Pons (tissue), 1 donor: ENCODE results near the gene CNIH2.
"Not testable (repeated sequence)": the region's sequence is repeated elsewhere in the genome, so short reads cannot be mapped to it uniquely, and the experiment has no call there.

Source experiments
- DNase-seq: peaks from one replicate; pipeline ENCODE4 v3.0.0-alpha.2; 2016; ENCODE audit warnings: low spot score

CNIH2 gene

GRCh38 chr11:66314561-66315497 lies 36.9 kb downstream of the CNIH2 start:
- no peak for DNase-seq

- no peak for DNase-seq
Measured at GRCh38 chr11:66315498-66315885, 37.5 kb downstream of the CNIH2 start.

DNA sequence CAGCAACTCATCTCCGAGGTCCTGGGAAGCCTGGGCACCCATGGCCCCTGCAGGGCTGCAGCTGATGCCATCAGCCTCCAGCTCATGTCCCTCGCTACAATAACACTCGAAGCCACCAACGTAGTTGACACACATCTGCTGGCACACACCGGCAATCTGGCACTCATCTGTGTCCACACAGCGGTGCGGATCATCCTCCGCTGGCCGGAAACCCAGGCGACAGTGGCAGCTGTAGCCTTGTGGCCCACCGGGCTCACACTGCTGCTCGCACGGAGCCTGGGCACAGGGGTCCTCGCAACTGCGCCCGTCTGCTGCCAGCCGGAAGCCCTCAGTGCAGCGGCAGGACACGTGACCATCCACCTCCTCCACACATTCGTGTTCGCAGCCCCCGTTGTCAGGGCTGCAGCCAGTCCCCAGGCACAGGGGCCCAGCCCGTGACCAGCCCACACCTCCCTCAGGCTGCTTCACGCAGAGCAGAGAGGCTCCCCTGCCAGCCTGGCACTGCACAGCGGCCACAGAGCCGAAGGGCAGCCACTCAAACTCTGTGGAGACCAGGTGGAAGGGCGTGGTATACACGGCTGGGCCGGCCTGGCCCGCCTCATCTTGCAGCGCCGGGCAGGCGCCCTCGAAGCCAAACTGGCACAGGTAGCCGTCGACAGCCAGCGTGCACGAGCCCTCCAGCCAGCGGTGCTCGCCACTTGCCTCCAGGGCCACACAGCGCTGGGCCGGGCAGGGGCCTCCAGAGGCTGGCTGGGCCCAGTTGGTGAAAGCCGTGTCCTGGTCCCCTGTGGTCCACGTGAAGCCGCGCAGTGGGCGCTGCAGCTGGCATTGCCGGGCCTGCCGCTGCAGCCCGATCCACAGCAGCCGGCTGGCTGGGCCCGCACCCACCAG lies 38.2 kb downstream of the CNIH2 start:
- DNase-seq = no peak

DNA sequence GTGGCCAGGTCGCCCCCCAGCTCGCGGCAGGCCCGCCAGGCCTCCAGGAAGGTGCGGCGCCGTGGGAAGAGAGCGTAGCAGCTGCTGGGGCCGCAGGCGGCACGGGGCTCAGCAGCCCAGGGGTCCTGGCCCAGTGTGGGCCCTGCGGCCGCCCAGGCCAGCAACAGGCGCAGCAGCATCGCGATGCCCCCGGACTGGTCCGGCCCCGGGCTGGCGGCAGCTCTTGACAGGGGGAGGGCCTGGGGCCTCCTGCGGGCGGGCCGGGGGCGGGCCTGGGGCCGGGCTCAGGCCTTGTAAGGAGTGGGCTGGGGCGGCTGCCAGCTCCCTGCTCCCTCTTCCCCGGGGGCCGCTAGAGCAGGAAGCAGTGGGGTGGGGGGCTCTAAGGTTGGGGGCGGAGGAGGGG lies 38.9 kb downstream of the CNIH2 start, which contains the start of gene CD248:
Gene CD248 (minus strand): TSS at position 196 of the 403 bp plus-strand sequence. CDS start 17 bp downstream, at position 179.
- no peak for DNase-seq

GRCh38 chr11:66317322-66317722 lies 39.3 kb downstream of the CNIH2 start:
- no peak for DNase-seq

GRCh38 chr11:66317723-66318599 lies 40.0 kb downstream of the CNIH2 start:
- DNase-seq = no peak

DNA sequence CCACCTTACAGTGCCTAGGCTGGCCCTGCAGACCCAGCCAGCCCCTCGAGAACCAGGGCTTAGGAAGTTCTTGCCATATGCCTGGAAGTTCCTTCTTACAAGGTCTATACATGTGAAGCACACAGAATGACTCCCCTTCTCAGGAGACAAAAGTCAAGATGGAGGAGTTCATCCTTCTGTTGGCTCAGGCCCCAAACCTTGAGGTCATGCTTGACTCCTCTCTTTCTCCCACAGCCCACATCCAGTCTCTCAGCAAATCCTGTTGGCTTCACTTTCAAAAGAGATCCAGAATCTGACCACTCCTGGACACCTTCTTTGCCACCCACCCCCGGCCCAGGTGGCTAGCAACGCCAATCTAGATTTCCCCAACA lies 40.6 kb downstream of the CNIH2 start:
- DNase-seq = no peak

DNA sequence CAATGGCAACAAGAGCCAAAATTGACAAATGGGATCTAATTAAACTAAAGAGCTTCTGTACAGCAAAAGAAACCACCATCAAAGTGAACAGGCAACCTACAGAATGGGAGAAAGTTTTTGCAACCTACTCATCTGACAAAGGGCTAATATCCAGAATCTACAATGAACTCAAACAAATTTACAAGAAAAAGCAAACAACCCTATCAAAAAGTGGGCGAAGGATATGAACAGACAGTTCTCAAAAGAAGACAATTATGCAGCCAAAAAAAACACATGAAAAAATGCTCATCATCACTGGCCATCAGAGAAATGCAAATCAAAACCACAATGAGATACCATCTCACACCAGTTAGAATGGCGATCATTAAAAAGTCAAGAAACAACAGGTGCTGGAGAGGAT lies 42.3 kb downstream of the CNIH2 start:
- DNase-seq = not testable (repeated sequence)

DNA sequence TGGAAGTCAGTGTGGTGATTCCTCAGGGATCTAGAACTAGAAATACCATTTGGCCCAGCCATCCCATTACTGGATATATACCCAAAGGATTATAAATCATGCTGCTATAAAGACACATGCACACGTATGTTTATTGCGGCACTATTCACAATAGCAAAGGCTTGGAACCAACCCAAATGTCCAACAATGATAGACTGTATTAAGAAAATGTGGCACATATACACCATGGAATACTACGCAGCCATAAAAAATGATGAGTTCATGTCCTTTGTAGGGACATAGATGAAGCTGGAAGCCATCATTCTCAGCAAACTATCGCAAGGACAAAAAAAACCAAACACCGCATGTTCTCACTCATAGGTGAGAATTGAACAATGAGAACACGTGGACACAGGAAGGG lies 42.8 kb downstream of the CNIH2 start:
- not testable (repeated sequence) for DNase-seq

- no peak for DNase-seq
Measured at GRCh38 chr11:66321606-66322005, 43.6 kb downstream of the CNIH2 start.

DNA sequence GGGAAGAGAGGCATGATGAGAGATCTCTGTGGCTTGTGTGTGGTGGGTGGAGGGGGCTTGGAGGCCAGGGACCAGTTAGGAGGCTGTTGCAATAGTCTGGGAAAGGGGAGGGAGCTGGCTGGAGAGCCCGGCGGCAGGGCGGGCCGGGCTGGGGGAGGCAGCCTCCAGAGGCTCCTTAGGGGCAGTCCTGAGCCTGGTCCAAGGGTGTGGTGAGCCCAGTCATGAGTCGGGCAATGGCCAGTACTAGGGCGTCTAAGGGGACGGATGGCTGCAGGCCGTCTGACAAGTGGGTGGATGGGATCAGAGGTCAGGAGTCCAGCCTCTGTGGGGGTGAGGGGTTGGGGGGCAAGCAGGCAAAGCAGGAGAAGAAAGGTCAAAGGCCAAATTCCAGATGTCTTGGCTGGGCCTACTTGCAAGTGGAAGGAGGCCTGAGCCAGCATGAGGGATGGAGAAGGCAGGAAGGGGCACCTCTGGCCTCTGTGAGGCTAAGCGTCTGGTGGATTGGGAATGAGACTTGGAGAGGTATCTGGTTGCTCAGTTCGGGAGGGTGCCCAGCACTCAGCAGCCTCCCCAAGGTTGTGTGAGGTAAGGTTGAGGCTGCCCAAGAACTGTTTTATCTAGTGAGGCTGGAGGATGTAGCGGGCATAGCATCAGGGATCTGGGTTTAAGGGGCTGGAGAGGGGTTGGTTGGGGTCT lies 44.9 kb downstream of the CNIH2 start:
- no peak for DNase-seq

DNA sequence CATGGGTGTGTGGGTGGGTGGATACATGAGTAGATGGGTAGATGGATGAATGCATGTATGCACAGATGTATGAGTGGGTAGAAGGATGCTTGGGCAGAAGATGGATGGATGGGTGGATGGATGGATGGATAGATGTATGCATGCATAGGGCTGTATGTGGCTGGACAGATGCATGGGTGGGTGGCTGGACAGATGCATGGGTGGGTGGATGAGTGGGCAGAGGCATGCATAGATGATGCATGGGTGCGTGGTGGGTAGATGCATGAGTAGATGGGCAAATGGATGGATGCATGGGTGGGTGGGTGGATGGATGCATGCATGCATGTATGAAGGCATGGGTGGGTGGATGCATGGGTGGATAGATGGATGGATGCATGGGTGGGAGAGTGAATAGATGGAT lies 45.7 kb downstream of the CNIH2 start:
- DNase-seq = no peak

- no peak for DNase-seq
Measured at GRCh38 chr11:66324664-66325063, 46.7 kb downstream of the CNIH2 start.

GRCh38 chr11:66325263-66325671 lies 47.3 kb downstream of the CNIH2 start:
- DNase-seq = no peak

GRCh38 chr11:66326261-66327111 lies 48.5 kb downstream of the CNIH2 start:
- DNase-seq = no peak

DNA sequence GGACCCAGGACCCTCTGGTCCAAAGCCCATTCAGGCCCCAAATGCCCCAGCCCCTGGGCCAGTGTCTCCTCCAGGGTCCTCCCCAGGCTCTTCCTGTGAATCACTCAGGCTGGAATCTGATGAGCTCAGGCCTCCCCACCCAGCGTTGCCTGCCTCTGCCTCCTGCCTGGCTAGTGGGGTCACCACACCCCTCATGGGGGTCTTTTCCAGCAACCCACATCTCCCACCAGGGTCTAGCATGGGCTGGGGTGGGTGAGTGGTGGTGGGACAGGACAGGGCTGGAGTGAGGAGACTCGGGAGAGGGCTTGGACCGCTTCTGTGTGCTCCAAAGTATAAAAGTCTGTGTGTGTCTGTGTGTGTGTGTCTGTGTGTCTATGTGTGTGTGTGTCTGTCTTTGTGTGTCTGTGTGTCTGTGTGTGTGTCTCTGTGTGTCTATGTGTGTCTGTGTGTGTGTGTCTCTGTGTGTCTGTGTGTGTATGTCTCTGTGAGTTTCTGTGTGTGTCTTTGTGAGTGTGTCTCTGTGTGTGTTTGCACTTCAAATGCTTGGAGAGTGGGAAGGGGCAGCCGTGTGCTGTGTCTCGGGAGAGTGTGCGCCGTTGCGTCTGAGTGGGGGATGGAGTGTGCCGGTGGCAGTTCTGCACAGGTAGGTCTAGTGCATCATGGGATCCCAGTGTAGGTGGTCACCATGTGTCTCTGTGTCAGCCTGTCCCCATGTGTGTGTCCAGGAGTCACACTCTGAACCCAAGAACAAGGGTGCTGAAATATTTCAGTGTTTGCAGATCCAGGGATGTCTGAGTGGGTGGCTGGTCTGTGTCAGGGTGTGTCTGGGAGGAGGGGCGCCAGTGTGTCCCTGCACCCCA lies 49.4 kb downstream of the CNIH2 start:
- no peak for DNase-seq

DNA sequence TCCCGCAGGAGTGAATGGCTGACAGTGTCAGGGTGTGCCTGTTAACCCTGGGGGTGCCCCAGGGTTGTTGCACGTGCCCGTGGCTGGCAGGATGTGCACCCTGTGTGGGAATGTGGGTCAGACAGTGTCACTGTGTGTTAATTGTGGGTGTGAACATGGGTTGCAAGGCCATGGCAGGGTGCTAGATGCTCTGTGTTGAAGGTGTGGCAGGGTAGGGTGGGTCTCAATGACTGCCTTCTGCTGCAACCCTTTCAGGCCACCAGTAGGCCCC lies 50.0 kb downstream of the CNIH2 start:
- DNase-seq = no peak

DNA sequence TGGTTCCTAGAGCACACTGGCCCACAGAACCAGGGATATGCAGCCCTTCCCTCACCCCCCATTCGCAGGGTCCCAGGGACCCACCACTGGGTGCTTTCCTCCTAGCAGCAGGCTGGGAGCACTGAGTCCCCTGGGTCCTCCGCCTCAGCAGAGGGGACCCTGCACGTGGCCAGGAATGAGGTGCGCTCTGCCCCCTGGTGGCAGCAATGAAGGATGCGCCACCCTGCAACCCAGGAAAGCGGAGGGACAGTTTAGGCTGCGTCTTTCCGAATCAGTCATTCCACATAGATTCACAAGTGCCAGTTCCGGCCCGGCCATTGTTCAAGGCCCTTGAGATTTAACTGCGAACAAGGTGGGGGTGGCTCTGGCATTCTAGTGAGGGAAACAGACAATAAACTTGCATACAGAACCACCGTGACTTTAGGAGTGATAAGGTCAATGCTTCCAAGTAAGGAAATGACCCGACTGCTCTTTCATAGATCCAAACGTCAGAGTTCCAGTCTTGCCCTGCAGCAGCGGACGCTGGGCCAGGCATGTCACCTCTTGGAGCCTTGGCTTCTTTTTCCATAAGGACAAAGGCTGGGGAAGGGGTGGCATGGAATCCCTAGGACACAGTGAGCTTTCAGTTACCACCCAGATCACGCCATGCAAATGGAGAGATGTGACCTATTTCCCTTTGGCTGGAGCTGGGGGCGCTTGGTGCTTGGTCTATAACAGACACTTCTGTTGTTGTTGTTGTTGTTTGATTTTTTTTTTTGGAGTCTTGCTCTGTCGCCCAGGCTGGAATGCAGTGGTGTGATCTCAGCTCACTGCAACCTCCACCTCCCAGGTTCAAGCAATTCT lies 50.5 kb downstream of the CNIH2 start:
- peak; percentile 50 for DNase-seq
